ENCODE measurements around the gene USP3. TPM values are rescaled to one million over a fixed set of nuclear protein-coding genes. Genes with fewer than 3 reads are reported as not detected.

Gene USP3
- total and polyA plus RNA-seq, 10 of the 15 experiments (the other 5 are each of a cell fraction or from before 2014, with no cell fraction given), result 23.8 to 64.5 (median 50.3) TPM

DNA sequence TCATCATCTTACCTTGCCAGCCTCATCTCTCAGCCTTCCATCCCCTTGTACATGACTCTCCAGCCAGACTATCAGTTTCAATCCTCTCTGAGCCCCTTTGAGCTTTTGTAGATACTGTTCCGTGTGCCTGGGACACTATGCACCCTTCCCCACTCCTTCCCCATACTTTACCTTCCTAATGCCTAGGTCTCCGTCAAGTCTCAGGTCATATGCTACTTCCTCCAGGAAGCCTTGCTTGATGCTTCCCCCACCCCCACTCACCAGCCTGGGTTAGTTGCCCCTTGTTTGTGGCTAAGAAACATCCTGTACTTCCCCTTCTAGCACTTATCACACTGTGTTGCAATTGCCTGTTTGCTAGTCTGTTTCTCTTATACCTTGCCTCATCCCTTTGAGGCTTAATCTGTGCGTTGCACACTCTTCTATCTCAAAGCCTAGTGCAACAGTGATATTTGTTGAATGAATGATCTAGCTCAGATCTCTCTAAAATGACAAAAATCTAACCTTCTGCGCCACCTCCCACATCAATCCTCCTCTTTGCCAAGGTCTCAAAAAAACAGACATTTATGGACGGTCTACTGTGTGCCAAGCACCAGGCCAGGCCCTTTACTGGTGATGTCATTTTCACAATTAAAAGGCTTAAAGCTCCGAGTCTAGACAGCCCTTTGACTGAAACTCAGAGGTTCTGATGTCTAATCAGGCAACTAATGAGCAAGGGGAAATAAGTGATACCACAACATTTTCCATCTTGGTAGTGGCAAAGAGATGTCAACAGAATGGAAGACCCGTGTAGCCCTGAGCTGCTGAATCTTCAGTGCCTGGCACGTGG, 6.5 kb upstream of the USP3 start:
- H3K9ac ChIP-seq (ENCODE audit: control insufficient read depth, insufficient read depth, low read length), result no peak overlapping the region
- TF ChIP-seq, protein P1, sequence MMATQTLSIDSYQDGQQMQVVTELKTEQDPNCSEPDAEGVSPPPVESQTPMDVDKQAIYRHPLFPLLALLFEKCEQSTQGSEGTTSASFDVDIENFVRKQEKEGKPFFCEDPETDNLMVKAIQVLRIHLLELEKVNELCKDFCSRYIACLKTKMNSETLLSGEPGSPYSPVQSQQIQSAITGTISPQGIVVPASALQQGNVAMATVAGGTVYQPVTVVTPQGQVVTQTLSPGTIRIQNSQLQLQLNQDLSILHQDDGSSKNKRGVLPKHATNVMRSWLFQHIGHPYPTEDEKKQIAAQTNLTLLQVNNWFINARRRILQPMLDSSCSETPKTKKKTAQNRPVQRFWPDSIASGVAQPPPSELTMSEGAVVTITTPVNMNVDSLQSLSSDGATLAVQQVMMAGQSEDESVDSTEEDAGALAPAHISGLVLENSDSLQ (IDR thresholded peaks at IDR 0.05), result peak; percentile 19
- TF ChIP-seq, protein P2, sequence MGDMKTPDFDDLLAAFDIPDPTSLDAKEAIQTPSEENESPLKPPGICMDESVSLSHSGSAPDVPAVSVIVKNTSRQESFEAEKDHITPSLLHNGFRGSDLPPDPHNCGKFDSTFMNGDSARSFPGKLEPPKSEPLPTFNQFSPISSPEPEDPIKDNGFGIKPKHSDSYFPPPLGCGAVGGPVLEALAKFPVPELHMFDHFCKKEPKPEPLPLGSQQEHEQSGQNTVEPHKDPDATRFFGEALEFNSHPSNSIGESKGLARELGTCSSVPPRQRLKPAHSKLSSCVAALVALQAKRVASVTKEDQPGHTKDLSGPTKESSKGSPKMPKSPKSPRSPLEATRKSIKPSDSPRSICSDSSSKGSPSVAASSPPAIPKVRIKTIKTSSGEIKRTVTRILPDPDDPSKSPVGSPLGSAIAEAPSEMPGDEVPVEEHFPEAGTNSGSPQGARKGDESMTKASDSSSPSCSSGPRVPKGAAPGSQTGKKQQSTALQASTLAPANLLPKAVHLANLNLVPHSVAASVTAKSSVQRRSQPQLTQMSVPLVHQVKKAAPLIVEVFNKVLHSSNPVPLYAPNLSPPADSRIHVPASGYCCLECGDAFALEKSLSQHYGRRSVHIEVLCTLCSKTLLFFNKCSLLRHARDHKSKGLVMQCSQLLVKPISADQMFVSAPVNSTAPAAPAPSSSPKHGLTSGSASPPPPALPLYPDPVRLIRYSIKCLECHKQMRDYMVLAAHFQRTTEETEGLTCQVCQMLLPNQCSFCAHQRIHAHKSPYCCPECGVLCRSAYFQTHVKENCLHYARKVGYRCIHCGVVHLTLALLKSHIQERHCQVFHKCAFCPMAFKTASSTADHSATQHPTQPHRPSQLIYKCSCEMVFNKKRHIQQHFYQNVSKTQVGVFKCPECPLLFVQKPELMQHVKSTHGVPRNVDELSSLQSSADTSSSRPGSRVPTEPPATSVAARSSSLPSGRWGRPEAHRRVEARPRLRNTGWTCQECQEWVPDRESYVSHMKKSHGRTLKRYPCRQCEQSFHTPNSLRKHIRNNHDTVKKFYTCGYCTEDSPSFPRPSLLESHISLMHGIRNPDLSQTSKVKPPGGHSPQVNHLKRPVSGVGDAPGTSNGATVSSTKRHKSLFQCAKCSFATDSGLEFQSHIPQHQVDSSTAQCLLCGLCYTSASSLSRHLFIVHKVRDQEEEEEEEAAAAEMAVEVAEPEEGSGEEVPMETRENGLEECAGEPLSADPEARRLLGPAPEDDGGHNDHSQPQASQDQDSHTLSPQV (IDR thresholded peaks at IDR 0.05), result peak; percentile 89
- no peak for TF ChIP-seq NFXL1 (IDR thresholded peaks at IDR 0.05; ENCODE audit: borderline replicate concordance)
- TF ChIP-seq, protein P3, sequence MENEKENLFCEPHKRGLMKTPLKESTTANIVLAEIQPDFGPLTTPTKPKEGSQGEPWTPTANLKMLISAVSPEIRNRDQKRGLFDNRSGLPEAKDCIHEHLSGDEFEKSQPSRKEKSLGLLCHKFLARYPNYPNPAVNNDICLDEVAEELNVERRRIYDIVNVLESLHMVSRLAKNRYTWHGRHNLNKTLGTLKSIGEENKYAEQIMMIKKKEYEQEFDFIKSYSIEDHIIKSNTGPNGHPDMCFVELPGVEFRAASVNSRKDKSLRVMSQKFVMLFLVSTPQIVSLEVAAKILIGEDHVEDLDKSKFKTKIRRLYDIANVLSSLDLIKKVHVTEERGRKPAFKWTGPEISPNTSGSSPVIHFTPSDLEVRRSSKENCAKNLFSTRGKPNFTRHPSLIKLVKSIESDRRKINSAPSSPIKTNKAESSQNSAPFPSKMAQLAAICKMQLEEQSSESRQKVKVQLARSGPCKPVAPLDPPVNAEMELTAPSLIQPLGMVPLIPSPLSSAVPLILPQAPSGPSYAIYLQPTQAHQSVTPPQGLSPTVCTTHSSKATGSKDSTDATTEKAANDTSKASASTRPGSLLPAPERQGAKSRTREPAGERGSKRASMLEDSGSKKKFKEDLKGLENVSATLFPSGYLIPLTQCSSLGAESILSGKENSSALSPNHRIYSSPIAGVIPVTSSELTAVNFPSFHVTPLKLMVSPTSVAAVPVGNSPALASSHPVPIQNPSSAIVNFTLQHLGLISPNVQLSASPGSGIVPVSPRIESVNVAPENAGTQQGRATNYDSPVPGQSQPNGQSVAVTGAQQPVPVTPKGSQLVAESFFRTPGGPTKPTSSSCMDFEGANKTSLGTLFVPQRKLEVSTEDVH (IDR thresholded peaks at IDR 0.05; ENCODE audit: low read depth, partially characterized antibody), result no peak
- peak; percentile 40; the same call in 1 of the 2 replicates for TF ChIP-seq BACH1 (IDR thresholded peaks at IDR 0.05; ENCODE audit: borderline replicate concordance)
- TF ChIP-seq, protein P4, sequence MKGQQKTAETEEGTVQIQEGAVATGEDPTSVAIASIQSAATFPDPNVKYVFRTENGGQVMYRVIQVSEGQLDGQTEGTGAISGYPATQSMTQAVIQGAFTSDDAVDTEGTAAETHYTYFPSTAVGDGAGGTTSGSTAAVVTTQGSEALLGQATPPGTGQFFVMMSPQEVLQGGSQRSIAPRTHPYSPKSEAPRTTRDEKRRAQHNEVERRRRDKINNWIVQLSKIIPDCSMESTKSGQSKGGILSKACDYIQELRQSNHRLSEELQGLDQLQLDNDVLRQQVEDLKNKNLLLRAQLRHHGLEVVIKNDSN (IDR thresholded peaks at IDR 0.05; ENCODE audit: borderline replicate concordance, extremely low read length, insufficient read depth, low read depth, low read length), result no peak
- 0 out of 2 replicates have a peak, but pooled peaks have one; percentile 17 for TF ChIP-seq YY1 (IDR thresholded peaks at IDR 0.05; ENCODE audit: low read depth, low read length)
- TF ChIP-seq ZNF622 (IDR thresholded peaks at IDR 0.05), result no peak

More for the DNA sequence above, 6.5 kb upstream of the USP3 start:
- FAIRE-seq (no peak), DNase-seq (ENCODE audit: low read depth, low spot score) (no peak), ATAC-seq (peak; percentile 73)
- H4K20me1 ChIP-seq (ENCODE audit: control insufficient read depth, insufficient read depth), result no peaks in the 10 kb centered on the region
- intact Hi-C loops (cut with micrococcal nuclease; ENCODE audit: unreplicated experiment) (no loop called here), in situ Hi-C loops (cut with MboI) (loop anchor here (25.0 kb wide), 1 partner anchor 1389 kb away; no protein-coding TSS in a partner anchor)
- ChIA-PET POLR2A (interaction anchor here (0.6 to 5.2 kb wide), 11 partner anchors 7 to 71 kb away, joined by 3 to 56 read pairs (median 4); no protein-coding TSS in a partner anchor), RAD21 (ENCODE audit: unreplicated experiment) (interaction anchor here (0.6 to 5.2 kb wide), 17 partner anchors 8 to 100 kb away, joined by 3 to 59 read pairs (median 7); partner anchors contain the start of gene FBXL22), CTCF (interaction anchor here (0.7 to 5.8 kb wide), 13 partner anchors 8 to 33 kb away, joined by 3 to 47 read pairs (median 8); no protein-coding TSS in a partner anchor), SMC1A (ENCODE audit: uncharacterized antibody, unreplicated experiment) (interaction anchor here (0.7 to 7.2 kb wide), 17 partner anchors 8 to 112 kb away, joined by 3 to 104 read pairs (median 9); partner anchors contain the start of gene USP3)
- peak overlapping the region; percentile 4; the same call in 1 of the 2 replicates for H3K4me3 ChIP-seq
- H3K27ac ChIP-seq (ENCODE audit: control insufficient read depth, insufficient read depth), result peak overlapping the region; percentile 80
- H2AFZ ChIP-seq (ENCODE audit: control insufficient read depth, low read depth, low read length), result peak overlapping the region; percentile 29
- H3K79me2 ChIP-seq (ENCODE audit: control insufficient read depth, insufficient read depth, low read length), result peaks cover 10% of the 10 kb centered on the region
- no TSS peak for BruUV-seq (replicated peaks)
- peak overlapping the region; percentile 30 for H3K4me2 ChIP-seq (ENCODE audit: control insufficient read depth, insufficient read depth)
- no peaks in the 10 kb centered on the region; the same call in 2 of the 3 replicates for H3K9me3 ChIP-seq (replicated peaks; ENCODE audit: control insufficient read depth, insufficient read depth, low read length)
- no peaks in the 10 kb centered on the region for H3K36me3 ChIP-seq (ENCODE audit: control insufficient read depth in 2 of 2, insufficient read depth in 2 of 2, low read length in 1 of 2)
- peaks cover 69% of the 10 kb centered on the region for H3K4me1 ChIP-seq (ENCODE audit: control insufficient read depth, insufficient read depth, low read length)
- WGBS (ENCODE audit: insufficient coverage, insufficient replicate concordance, low lambda C conversion rate, missing lambda C conversion rate), result 27% methylated on average over 8 of the region's 8 CpGs
- H3K27me3 ChIP-seq (replicated peaks in 1 of 2; ENCODE audit: control insufficient read depth in 2 of 2, insufficient read depth in 2 of 2, low read length in 1 of 2), result no peaks in the 10 kb centered on the region
